Suprapubic skin (tissue), 4 donors: ENCODE data around the gene PSTPIP2. TPM values are rescaled to one million over a fixed set of nuclear protein-coding genes. Genes with fewer than 3 reads are reported as not detected.

Experiments used
- DNase-seq, 2 donors: peaks; one replicate each; pipeline ENCODE4 v3.0.0-alpha.2; 2019; ENCODE audit warnings: low spot score in 2 of 2
- H3K27ac ChIP-seq: fragments of 200-600 bp; sonication (generic); one replicate; pipeline ENCODE4 v1.5.1; 2019
- H3K27me3 ChIP-seq: fragments of 200-600 bp; sonication (generic); one replicate; pipeline ENCODE4 v1.5.1; 2019
- H3K36me3 ChIP-seq: fragments of 200-600 bp; sonication (generic); one replicate; pipeline ENCODE4 v1.5.1; 2019
- H3K4me1 ChIP-seq: fragments of 200-600 bp; sonication (generic); one replicate; pipeline ENCODE4 v1.5.1; 2019
- H3K4me3 ChIP-seq: fragments of 200-600 bp; sonication (generic); one replicate; pipeline ENCODE4 v1.5.1; 2019; ENCODE audit warnings: mild to moderate bottlenecking
- H3K9me3 ChIP-seq: fragments of 200-600 bp; sonication (generic); one replicate; pipeline ENCODE4 v1.5.1; 2019
- EP300 ChIP-seq: sonication (generic); formaldehyde crosslinking; IDR thresholded peaks from one replicate; pipeline ENCODE4 v1.6.1; 2017; ENCODE audit warnings: antibody characterized with exemption
- POLR2A ChIP-seq, 2 donors: fragments of 450-650 bp; IDR thresholded peaks; one replicate each; pipeline ENCODE4 v1.6.1; 2017; ENCODE audit warnings: antibody characterized with exemption in 2 of 2, mild to moderate bottlenecking in 2 of 2, moderate library complexity in 2 of 2
- POLR2AphosphoS5 ChIP-seq, 3 donors: sonication (generic); formaldehyde crosslinking; IDR thresholded peaks; one replicate each; pipeline ENCODE4 v1.6.1; 2017; ENCODE audit warnings: antibody characterized with exemption in 3 of 3
- WGBS: methylation state at CpG from one replicate; pipeline ENCODE4 v1.1.5; 2018; 5-methylcytosine and 5-hydroxymethylcytosine counted together
- total RNA-seq, 4 donors: library from RNA; depleted of rRNA; stranded (reverse); fragments of >200 nt; gene quantifications; one replicate each; pipeline ENCODE4 v1.1.0, GENCODE V29; 2016
- TF ChIP-seq, protein P1 (sequence below), 2 donors: fragments of 200-600 bp in 1 of 2; fragments of 450-650 bp in 1 of 2; sonication (generic) in 1 of 2; IDR thresholded peaks; one replicate each; pipeline ENCODE4 v1.5.1; 2016 to 2019; ENCODE audit warnings: antibody characterized with exemption in 2 of 2, mild to moderate bottlenecking in 1 of 2, moderate library complexity in 1 of 2

PSTPIP2 gene, protein sequence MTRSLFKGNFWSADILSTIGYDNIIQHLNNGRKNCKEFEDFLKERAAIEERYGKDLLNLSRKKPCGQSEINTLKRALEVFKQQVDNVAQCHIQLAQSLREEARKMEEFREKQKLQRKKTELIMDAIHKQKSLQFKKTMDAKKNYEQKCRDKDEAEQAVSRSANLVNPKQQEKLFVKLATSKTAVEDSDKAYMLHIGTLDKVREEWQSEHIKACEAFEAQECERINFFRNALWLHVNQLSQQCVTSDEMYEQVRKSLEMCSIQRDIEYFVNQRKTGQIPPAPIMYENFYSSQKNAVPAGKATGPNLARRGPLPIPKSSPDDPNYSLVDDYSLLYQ
- 10 to 100 TPM in 2 of 4 donors, 1 to 10 TPM in 2; 7.5 to 33.6 (median 16.0) TPM for total RNA-seq

DNA sequence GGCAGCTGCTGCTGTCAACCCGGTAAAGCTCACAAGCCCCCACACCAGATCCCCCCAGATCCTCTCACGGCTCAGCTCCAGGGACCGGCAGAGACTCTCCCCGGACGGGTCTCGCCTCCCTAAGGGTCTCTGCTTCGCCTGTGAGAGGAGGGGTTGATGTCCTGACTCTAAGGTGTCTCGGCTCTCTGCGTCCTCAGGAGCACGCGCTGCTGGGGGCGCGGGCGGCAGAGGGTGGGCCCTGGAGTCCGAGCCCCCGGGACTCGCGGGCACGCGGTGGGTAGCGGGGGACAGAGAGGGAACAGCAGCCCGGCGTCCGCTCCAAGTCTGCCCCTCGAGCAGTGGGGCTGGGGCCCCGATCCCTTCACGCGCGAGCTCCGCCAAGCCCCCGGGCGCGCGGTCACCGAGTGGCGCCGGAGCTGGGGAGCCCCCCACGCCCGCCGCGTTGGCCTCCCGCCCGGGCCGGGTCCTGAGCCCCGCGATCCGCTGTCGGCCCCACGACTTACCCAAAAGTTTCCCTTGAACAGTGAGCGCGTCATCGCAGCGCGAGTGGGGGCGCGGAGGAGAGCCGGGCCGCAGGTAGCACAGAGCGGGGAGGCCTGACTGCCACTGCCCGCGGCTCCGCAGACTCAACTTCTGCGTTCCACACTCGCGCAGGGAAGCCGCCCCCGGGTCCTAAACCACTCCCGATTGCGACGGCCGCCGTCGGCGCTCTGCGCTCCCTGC is at the start of gene PSTPIP2:
PSTPIP2 (minus strand) TSS at position 608 of the 723 bp plus-strand sequence; CDS start at position 536, 72 bp downstream.
- H3K27me3 ChIP-seq: no peaks in the 10 kb centered on the region
- TF ChIP-seq POLR2A (IDR thresholded peaks at IDR 0.05) (no peak), POLR2AphosphoS5 (IDR thresholded peaks at IDR 0.05) (peak in 1 of 3 donors; percentile 13)
- H3K9me3 ChIP-seq: no peaks in the 10 kb centered on the region
- H3K4me3 ChIP-seq: peak within 1 kb of the TSS; percentile 74
- no CpG with 5 or more reads among the region's 75 CpGs for WGBS
- no peaks in the 10 kb centered on the region for H3K36me3 ChIP-seq
- DNase-seq: peak; percentile 76 to 91
- peaks cover 42% of the 10 kb centered on the region for H3K4me1 ChIP-seq
- H3K27ac ChIP-seq: no peak within 1 kb of the TSS

DNA sequence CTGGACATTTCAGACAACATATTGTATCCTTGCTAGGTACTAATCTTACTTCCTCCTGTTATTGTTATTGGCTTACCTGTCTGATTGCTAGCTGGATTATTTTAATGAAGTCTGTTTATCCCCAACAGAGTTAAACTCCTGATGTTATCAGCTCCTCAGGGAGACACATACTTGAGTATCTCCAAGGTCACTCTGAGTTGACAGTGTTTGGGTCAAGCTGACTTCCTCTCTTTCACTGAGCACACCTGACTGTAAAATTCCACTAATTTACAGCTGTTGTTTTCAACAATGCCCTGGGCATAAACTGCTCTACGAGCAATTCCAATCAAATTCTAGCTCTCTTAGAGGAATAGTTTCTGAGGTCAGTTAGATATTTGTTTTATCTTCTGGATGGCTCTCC is 41.7 kb upstream of the PSTPIP2 start:
- WGBS: 79% methylated on average over 1 of the region's 1 CpG
- H3K4me1 ChIP-seq: no peaks in the 10 kb centered on the region
- no peak overlapping the region for H3K4me3 ChIP-seq
- H3K9me3 ChIP-seq: no peaks in the 10 kb centered on the region
- peaks cover 11% of the 10 kb centered on the region for H3K36me3 ChIP-seq
- H3K27ac ChIP-seq: no peak overlapping the region
- TF ChIP-seq POLR2AphosphoS5 (IDR thresholded peaks at IDR 0.05) (no peak), POLR2A (IDR thresholded peaks at IDR 0.05) (no peak), EP300 (no peak)
- TF ChIP-seq, protein P1, sequence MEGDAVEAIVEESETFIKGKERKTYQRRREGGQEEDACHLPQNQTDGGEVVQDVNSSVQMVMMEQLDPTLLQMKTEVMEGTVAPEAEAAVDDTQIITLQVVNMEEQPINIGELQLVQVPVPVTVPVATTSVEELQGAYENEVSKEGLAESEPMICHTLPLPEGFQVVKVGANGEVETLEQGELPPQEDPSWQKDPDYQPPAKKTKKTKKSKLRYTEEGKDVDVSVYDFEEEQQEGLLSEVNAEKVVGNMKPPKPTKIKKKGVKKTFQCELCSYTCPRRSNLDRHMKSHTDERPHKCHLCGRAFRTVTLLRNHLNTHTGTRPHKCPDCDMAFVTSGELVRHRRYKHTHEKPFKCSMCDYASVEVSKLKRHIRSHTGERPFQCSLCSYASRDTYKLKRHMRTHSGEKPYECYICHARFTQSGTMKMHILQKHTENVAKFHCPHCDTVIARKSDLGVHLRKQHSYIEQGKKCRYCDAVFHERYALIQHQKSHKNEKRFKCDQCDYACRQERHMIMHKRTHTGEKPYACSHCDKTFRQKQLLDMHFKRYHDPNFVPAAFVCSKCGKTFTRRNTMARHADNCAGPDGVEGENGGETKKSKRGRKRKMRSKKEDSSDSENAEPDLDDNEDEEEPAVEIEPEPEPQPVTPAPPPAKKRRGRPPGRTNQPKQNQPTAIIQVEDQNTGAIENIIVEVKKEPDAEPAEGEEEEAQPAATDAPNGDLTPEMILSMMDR (IDR thresholded peaks at IDR 0.05): no peak
- DNase-seq: no peak
- no peaks in the 10 kb centered on the region for H3K27me3 ChIP-seq

DNA sequence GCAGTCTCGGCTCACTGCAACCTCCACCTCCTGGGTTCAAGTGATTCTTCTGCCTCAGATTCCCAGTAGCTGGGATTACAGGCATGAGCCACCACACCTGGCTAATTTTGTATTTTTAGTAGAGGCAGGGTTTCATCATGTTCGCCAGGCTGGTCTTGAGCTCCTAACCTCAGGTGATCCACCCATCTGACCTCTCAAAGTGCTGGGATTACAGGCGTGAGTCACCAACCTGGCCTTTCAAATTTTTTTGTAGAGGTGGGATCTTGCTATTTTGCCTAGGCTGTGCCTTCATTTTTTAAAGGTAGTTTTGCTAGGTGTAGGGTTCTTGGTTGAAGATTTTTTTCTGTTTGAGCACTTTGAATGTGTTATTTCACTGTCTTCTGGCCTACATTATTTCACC is 38.3 kb upstream of the PSTPIP2 start:
- no peak overlapping the region for H3K27ac ChIP-seq
- H3K27me3 ChIP-seq: no peaks in the 10 kb centered on the region
- H3K9me3 ChIP-seq: no peaks in the 10 kb centered on the region
- H3K4me1 ChIP-seq: peaks cover 7% of the 10 kb centered on the region
- H3K36me3 ChIP-seq: peaks cover 14% of the 10 kb centered on the region
- no peak overlapping the region for H3K4me3 ChIP-seq
- no peak for TF ChIP-seq POLR2AphosphoS5 (IDR thresholded peaks at IDR 0.05)
- DNase-seq: no peak
- 93% methylated on average over 3 of the region's 3 CpGs for WGBS

DNA sequence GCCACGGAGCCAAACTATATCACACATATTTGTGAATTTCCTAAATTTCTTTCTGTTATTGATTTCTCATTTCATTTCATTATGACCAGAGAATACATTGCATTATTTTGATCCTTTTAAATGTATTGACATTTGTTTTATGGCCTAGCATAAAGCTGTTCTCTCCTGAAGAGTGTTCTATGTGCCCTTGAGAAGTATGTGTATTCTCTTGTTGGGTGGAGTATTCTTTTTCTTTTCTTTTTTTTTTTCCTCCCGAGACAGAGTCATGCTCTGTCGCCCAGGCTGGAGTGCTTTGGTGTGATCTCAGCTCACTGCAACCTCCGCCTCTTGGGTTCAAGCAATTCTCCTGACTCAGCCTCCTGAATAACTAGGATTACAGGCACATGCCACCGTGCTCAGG is 37.3 kb upstream of the PSTPIP2 start:
- H3K9me3 ChIP-seq: no peaks in the 10 kb centered on the region
- peaks cover 6% of the 10 kb centered on the region for H3K36me3 ChIP-seq
- peaks cover 13% of the 10 kb centered on the region for H3K4me1 ChIP-seq
- no peaks in the 10 kb centered on the region for H3K27me3 ChIP-seq
- TF ChIP-seq EP300 (no peak), POLR2AphosphoS5 (IDR thresholded peaks at IDR 0.05) (no peak), POLR2A (IDR thresholded peaks at IDR 0.05) (no peak)
- TF ChIP-seq, protein P1 (IDR thresholded peaks at IDR 0.05): no peak
- H3K27ac ChIP-seq: no peak overlapping the region
- no peak for DNase-seq
- H3K4me3 ChIP-seq: no peak overlapping the region
- WGBS: 91% methylated on average over 5 of the region's 5 CpGs

DNA sequence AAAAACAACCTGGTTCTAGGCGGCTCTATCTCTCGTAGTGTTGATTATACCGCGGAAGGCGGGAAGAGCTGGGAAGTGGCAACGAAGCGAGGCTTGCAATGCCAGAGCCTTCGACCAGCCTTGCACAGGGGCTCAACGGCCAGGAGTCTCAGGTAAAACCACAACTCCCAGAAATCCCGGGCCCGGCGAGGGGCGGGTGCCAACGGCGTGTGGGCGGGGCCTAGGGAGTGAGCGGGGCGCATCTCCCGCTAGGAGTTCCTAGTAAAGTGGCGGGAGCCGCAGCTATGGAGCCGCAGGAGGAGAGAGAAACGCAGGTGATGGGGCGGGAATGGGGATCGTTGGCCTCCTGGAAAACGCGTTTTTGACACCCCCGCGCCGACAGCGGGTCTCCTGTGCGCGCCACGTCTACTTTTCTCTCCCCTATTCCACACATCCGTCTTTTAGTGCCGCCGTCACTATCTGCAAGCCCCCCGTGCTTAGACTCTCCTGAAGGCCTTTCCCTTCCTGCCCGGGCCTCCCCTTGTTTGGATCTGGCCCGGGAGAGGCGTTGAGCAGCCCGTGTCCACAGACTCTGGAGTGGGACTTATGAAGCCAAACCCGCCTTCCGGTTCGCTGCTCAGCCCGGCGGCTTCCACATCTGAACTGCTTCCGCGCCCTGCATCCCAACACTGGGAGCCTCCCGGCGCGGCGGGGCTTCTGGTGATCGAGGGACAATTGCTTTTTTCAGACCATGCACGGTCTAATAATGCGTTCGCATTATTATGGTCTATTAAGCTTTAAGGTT is 32.3 kb upstream of the PSTPIP2 start, which contains the start of gene HAUS1:
HAUS1 (plus strand) TSS at position 258 of the 784 bp plus-strand sequence; CDS start at position 285, 27 bp downstream.
- DNase-seq: peak; percentile 95
- Histone ChIP-seq H3K27me3 (no peaks in the 10 kb centered on the region), H3K36me3 (peaks cover 3% of the 10 kb centered on the region), H3K9me3 (no peaks in the 10 kb centered on the region), H3K4me1 (peaks cover 17% of the 10 kb centered on the region), H3K4me3 (peak within 1 kb of the TSS; percentile 95), H3K27ac (peak within 1 kb of the TSS; percentile 89)
- no peak for TF ChIP-seq EP300
- peak in 1 of 2 donors; percentile 12 for TF ChIP-seq POLR2A (IDR thresholded peaks at IDR 0.05)
- under 1% methylated on average over 56 of the region's 57 CpGs for WGBS

DNA sequence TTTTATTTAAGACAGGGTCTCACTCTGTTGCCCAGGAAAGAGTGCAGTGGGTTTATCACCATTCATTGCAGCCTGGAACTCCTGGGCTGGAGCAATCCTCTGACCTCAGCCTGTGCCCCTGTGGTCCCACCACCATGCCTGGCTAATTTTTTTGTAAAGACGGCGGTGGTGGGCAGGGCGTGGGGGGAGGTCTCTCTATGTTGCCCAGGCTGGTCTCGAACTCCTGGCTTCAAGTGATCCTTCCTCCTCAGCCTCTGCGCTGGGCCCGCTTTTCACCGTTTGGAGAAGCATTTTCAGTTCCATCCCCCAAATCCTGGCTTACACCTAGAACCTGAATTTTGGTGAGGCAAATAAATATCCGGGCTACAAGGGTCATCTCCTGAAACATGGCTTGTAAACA is 27.4 kb upstream of the PSTPIP2 start:
- H3K4me3 ChIP-seq: no peak overlapping the region
- H3K27ac ChIP-seq: no peak overlapping the region
- DNase-seq: no peak
- WGBS: 92% methylated on average over 8 of the region's 8 CpGs
- H3K9me3 ChIP-seq: no peaks in the 10 kb centered on the region
- H3K4me1 ChIP-seq: peaks cover 38% of the 10 kb centered on the region
- no peaks in the 10 kb centered on the region for H3K27me3 ChIP-seq
- peaks cover 2% of the 10 kb centered on the region for H3K36me3 ChIP-seq
- TF ChIP-seq, protein P1 (IDR thresholded peaks at IDR 0.05): no peak
